ENCODE measurements around the gene CEP128. TPM values are rescaled to one million over a fixed set of nuclear protein-coding genes. Genes with fewer than 3 reads are reported as not detected.

CEP128 gene
- total and polyA plus RNA-seq, 2 experiments from 2014 or later = 7.6 to 17.6 TPM

DNA sequence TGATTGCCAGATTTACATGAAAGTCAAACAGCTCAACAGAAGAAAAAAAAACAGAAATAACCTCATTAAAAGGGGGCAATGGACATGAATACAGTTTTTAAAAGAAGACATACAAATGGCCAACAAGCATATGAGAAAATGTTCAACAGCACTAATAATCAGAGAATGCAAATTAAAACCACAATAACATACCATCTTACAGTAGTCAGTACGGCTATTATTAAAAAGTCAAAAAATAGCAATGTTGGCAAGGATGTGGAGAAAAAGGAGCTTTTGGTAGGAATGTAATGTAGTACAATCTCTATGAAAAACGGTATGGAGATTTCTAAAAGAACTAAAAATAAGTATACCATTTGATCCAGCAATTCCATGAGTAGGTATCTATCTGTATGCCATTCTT lies 272.1 kb downstream of the CEP128 start:
- H3K9me3 Mint-ChIP-seq = peaks cover 5% of the 10 kb centered on the region; the same call in 2 of the 3 replicates
- Histone ChIP-seq H4K20me1 (replicated peaks; ENCODE audit: insufficient read depth) (no peaks in the 10 kb centered on the region), H3K9me2 (ENCODE audit: insufficient read depth) (no peaks in the 10 kb centered on the region), H3F3A (replicated peaks; ENCODE audit: low read depth) (no peaks in the 10 kb centered on the region), H3K4me1 (ENCODE audit: insufficient read depth) (peaks cover 7% of the 10 kb centered on the region; the same call in 1 of the 2 replicates), H3K4me3 (no peak overlapping the region), H2AFZ (no peak overlapping the region), H3K79me2 (replicated peaks; ENCODE audit: insufficient read depth) (no peaks in the 10 kb centered on the region), H3K27me3 (ENCODE audit: insufficient read depth) (no peaks in the 10 kb centered on the region), H3K4me2 (no peak overlapping the region), H3K27ac (ENCODE audit: low read depth) (no peak overlapping the region), H3K36me3 (ENCODE audit: insufficient read depth) (no peaks in the 10 kb centered on the region)
- no peak for ATAC-seq
- no peak overlapping the region for H3K27ac Mint-ChIP-seq
- H3K4me3 Mint-ChIP-seq = no peak overlapping the region
- peaks cover 3% of the 10 kb centered on the region for H3K27me3 Mint-ChIP-seq (ENCODE audit: insufficient read depth, low read depth, poor library complexity)
- no peak for DNase-seq (ENCODE audit: low spot score)
- H3K36me3 Mint-ChIP-seq (ENCODE audit: low read depth) = peaks cover 2% of the 10 kb centered on the region; the same call in 1 of the 3 replicates
- TF ChIP-seq EZH2 (IDR thresholded peaks at IDR 0.05; ENCODE audit: low read depth, unreplicated experiment) (no peak), ZNF114 (CRISPR knock-in tag; IDR thresholded peaks at IDR 0.05) (no peak), STAT1 (IDR thresholded peaks at IDR 0.05; ENCODE audit: unreplicated experiment) (no peak), NANOG (IDR thresholded peaks at IDR 0.05; ENCODE audit: borderline replicate concordance) (no peak), EZH2phosphoT487 (IDR thresholded peaks at IDR 0.05; ENCODE audit: unreplicated experiment) (no peak), CREB1 (CRISPR knock-in tag; IDR thresholded peaks at IDR 0.05; ENCODE audit: low read depth) (no peak), JUNB (IDR thresholded peaks at IDR 0.05; ENCODE audit: unreplicated experiment) (no peak), POLR2AphosphoS5 (IDR thresholded peaks at IDR 0.05; ENCODE audit: low read depth) (no peak), ZNF331 (CRISPR knock-in tag; IDR thresholded peaks at IDR 0.05; ENCODE audit: low read depth) (no peak)
- TF ChIP-seq, protein P1, sequence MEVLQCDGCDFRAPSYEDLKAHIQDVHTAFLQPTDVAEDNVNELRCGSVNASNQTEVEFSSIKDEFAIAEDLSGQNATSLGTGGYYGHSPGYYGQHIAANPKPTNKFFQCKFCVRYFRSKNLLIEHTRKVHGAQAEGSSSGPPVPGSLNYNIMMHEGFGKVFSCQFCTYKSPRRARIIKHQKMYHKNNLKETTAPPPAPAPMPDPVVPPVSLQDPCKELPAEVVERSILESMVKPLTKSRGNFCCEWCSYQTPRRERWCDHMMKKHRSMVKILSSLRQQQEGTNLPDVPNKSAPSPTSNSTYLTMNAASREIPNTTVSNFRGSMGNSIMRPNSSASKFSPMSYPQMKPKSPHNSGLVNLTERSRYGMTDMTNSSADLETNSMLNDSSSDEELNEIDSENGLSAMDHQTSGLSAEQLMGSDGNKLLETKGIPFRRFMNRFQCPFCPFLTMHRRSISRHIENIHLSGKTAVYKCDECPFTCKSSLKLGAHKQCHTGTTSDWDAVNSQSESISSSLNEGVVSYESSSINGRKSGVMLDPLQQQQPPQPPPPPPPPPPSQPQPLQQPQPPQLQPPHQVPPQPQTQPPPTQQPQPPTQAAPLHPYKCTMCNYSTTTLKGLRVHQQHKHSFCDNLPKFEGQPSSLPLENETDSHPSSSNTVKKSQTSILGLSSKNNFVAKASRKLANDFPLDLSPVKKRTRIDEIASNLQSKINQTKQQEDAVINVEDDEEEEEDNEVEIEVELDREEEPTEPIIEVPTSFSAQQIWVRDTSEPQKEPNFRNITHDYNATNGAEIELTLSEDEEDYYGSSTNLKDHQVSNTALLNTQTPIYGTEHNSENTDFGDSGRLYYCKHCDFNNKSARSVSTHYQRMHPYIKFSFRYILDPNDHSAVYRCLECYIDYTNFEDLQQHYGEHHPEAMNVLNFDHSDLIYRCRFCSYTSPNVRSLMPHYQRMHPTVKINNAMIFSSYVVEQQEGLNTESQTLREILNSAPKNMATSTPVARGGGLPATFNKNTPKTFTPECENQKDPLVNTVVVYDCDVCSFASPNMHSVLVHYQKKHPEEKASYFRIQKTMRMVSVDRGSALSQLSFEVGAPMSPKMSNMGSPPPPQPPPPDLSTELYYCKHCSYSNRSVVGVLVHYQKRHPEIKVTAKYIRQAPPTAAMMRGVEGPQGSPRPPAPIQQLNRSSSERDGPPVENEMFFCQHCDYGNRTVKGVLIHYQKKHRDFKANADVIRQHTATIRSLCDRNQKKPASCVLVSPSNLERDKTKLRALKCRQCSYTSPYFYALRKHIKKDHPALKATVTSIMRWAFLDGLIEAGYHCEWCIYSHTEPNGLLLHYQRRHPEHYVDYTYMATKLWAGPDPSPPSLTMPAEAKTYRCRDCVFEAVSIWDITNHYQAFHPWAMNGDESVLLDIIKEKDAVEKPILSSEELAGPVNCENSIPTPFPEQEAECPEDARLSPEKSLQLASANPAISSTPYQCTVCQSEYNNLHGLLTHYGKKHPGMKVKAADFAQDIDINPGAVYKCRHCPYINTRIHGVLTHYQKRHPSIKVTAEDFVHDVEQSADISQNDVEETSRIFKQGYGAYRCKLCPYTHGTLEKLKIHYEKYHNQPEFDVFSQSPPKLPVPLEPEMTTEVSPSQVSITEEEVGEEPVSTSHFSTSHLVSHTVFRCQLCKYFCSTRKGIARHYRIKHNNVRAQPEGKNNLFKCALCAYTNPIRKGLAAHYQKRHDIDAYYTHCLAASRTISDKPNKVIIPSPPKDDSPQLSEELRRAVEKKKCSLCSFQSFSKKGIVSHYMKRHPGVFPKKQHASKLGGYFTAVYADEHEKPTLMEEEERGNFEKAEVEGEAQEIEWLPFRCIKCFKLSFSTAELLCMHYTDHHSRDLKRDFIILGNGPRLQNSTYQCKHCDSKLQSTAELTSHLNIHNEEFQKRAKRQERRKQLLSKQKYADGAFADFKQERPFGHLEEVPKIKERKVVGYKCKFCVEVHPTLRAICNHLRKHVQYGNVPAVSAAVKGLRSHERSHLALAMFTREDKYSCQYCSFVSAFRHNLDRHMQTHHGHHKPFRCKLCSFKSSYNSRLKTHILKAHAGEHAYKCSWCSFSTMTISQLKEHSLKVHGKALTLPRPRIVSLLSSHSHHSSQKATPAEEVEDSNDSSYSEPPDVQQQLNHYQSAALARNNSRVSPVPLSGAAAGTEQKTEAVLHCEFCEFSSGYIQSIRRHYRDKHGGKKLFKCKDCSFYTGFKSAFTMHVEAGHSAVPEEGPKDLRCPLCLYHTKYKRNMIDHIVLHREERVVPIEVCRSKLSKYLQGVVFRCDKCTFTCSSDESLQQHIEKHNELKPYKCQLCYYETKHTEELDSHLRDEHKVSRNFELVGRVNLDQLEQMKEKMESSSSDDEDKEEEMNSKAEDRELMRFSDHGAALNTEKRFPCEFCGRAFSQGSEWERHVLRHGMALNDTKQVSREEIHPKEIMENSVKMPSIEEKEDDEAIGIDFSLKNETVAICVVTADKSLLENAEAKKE (CRISPR knock-in tag; IDR thresholded peaks at IDR 0.05) = no peak
- TF ChIP-seq, protein P2, sequence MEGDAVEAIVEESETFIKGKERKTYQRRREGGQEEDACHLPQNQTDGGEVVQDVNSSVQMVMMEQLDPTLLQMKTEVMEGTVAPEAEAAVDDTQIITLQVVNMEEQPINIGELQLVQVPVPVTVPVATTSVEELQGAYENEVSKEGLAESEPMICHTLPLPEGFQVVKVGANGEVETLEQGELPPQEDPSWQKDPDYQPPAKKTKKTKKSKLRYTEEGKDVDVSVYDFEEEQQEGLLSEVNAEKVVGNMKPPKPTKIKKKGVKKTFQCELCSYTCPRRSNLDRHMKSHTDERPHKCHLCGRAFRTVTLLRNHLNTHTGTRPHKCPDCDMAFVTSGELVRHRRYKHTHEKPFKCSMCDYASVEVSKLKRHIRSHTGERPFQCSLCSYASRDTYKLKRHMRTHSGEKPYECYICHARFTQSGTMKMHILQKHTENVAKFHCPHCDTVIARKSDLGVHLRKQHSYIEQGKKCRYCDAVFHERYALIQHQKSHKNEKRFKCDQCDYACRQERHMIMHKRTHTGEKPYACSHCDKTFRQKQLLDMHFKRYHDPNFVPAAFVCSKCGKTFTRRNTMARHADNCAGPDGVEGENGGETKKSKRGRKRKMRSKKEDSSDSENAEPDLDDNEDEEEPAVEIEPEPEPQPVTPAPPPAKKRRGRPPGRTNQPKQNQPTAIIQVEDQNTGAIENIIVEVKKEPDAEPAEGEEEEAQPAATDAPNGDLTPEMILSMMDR (conservative IDR thresholded peaks at IDR 0.05; ENCODE audit: low read depth in 2 of 2) = no peak
- TF ChIP-seq, protein P3, sequence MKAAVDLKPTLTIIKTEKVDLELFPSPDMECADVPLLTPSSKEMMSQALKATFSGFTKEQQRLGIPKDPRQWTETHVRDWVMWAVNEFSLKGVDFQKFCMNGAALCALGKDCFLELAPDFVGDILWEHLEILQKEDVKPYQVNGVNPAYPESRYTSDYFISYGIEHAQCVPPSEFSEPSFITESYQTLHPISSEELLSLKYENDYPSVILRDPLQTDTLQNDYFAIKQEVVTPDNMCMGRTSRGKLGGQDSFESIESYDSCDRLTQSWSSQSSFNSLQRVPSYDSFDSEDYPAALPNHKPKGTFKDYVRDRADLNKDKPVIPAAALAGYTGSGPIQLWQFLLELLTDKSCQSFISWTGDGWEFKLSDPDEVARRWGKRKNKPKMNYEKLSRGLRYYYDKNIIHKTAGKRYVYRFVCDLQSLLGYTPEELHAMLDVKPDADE (IDR thresholded peaks at IDR 0.05) = no peak
- TF ChIP-seq, protein P4, sequence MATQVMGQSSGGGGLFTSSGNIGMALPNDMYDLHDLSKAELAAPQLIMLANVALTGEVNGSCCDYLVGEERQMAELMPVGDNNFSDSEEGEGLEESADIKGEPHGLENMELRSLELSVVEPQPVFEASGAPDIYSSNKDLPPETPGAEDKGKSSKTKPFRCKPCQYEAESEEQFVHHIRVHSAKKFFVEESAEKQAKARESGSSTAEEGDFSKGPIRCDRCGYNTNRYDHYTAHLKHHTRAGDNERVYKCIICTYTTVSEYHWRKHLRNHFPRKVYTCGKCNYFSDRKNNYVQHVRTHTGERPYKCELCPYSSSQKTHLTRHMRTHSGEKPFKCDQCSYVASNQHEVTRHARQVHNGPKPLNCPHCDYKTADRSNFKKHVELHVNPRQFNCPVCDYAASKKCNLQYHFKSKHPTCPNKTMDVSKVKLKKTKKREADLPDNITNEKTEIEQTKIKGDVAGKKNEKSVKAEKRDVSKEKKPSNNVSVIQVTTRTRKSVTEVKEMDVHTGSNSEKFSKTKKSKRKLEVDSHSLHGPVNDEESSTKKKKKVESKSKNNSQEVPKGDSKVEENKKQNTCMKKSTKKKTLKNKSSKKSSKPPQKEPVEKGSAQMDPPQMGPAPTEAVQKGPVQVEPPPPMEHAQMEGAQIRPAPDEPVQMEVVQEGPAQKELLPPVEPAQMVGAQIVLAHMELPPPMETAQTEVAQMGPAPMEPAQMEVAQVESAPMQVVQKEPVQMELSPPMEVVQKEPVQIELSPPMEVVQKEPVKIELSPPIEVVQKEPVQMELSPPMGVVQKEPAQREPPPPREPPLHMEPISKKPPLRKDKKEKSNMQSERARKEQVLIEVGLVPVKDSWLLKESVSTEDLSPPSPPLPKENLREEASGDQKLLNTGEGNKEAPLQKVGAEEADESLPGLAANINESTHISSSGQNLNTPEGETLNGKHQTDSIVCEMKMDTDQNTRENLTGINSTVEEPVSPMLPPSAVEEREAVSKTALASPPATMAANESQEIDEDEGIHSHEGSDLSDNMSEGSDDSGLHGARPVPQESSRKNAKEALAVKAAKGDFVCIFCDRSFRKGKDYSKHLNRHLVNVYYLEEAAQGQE (IDR thresholded peaks at IDR 0.05; ENCODE audit: unreplicated experiment) = no peak
- peaks cover 13% of the 10 kb centered on the region for H3K4me1 Mint-ChIP-seq
